ENCODE data around the gene APOL2.
"Not testable (repeated sequence)": the region's sequence is repeated elsewhere in the genome, so short reads cannot be mapped to it uniquely, and the experiment has no call there.

APOL2 gene

DNA sequence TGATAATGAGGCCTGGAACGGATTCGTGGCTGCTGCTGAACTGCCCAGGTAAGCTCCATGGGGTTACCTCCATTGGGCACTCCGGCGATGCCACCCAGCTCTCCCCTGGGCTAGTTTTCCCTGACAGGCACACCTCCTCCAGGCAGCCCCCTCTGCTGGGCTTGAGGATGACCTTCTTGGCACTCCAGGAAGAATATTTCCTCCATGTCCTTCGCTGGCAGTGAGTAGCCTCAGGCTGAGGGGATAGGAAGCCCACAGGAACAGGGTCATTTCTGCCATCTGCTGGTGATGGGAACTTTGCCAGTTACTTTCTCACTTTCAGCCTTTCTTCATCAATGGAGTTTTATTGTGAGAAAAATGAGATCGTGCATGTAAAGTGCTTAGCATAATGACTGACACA lies 22.3 kb upstream of the APOL2 start:
- not testable (repeated sequence) for DNase-seq

DNA sequence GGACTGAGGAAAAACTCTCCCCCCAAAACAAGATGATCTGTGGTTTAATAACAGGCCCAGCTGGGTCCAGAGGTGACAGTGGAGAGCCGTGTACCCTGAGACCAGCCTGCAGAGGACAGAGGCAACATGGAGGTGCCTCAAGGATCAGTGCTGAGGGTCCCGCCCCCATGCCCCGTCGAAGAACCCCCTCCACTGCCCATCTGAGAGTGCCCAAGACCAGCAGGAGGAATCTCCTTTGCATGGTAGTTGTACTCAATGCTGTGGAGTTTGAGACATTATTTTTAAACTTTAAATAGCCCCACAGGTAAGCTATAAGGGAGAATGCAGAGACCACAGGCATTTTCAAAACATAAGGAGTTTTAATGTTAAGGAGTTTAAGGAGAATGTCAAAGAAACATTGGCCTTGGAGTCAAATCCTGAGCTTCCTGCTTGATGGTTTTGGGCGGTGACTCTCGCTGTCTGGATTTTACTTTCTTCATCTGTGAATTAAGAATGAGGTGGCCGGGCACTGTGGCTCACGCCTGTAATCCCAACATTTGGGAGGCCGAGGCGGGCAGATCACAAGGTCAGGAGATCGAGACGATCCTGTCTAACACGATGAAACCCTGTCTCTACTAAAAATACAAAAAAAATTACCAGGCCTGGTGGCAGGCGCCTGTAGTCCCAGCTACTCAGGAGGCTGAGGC lies 20.4 kb upstream of the APOL2 start:
- no peak for DNase-seq

DNA sequence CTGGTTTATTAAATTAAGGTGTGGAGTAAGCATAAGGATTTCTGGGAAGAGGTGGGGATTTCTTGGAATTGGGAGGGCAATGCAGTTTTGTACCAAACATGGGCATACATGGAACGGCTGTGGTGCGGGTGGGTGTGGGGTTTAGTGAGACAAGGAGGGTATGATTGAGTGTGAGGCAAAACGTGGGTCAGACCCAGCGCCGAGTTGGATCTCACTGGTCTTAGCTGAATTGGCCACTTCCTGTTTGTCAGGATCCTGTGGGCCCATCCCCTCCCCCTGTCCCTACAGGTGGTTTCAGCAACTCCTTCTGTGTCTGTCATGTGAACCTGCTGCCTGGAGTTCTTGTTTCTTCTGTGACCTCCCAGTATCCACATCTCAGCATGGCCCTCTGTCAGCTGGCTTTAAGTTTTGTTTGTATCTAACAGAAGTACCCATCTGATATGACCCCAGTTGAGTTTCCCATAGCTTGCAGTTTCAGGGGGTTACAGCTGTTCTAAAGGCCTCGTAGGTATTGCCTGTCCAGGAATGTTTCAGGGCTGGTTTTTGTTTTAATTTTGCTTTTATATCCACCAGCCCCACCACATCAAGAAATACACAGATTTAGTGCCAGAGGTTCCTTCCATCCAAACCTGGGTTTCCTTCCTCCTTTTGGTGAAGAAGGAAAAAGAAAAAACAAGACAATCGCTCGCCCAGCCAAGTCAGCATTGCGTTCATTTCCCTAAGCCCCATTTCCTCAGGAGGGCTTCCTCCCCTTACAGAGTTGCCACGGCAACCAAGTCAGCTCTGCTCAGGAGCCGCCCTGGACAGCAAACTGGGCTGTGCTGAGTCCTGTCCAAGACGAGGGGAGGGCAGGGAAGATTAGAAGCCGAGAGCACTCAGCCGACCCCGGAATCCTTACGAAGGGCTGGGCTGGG lies 19.6 kb upstream of the APOL2 start:
- no peak for DNase-seq

DNA sequence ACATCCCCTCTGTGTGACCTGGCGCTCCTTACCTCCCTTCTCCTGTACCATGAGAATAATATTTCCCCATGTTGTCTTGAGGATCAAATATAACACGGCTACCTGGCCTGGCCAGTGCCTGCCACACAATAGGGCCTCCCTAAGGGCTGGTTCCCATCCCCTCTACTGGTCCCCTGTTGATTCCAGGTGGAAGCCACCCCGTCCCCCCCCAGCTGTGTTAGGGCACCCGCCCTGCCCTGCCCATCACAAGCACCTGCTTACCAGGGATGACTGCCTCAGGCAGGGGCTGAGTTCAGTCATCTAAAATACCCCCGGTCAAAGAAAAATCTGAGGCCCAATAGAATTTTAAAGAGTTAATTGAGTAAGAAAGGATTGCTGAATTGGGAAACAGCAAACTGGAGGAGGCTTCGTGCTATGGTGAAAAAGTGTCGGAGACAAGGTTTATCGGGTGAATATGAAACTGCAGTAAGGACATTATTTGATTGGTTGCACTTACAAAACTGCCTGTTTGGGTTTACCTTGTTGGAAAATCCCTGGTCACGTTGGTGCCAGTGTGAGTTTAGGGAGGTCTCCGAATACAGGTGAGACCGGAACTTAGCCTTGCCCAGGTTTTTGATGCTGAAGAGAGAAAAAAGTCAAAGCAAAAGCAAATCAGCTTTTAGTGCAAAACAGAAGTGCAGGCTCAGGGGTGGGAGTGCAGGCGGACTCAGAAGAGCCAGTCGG lies 18.8 kb upstream of the APOL2 start:
- no peak for DNase-seq

DNA sequence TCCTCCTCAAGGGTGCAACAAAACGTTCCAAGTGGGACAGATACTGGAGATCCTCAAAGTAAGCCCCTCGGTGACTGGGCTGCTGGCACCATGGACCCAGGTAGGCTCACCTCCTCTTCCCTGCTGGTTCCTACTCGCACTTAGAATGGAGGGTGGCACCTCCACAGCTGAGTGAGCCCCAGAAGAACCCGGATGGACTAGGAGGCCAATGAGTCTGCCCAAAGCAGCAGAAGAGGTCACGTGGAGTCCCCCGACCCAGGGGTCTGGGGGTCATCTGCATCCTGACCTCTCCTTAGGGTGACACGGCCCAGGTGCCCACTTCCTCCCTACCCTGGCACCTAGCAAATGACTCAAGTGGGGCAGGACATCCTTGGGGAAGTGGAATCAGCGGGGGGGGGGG lies 18.0 kb upstream of the APOL2 start:
- no peak for DNase-seq

DNA sequence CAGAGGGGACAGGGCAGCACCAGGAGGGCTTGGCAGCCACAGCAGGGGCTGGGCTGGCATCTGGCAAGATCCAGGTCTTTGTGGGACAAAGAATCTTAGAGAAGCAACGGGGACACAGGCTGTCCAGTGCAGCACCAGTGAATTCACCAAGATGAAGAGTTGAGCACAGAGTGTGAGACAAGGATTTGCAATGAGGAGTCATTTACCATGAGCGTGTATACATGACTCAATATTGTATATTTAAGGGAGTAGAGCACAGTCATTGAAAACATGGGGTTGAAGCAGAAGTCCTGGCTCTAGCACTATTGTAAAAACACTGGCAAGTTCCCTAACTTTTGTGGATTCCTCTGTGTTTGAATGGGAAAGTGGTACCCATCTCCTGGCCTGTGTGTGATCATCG lies 17.2 kb upstream of the APOL2 start:
- no peak for DNase-seq

DNA sequence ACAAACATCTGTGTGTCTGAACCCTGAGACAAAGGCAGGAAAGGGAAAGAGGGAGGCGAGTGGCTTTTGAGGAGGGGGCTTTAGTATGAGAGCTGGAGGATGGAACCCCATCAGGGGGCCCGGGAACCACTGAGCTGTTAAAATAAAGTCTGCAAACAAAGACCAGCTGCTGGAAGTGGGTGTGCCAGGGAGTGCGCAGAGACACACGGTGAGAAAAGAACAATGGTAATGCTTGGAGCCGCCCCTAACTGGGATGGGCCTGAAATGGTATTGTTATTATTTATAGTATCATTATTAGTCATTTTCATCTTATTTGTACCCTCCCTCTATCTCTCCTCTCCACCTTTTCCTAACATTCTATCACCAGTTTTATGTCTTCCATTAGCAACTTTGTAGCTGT lies 16.2 kb upstream of the APOL2 start:
- DNase-seq, result not testable (repeated sequence)

DNA sequence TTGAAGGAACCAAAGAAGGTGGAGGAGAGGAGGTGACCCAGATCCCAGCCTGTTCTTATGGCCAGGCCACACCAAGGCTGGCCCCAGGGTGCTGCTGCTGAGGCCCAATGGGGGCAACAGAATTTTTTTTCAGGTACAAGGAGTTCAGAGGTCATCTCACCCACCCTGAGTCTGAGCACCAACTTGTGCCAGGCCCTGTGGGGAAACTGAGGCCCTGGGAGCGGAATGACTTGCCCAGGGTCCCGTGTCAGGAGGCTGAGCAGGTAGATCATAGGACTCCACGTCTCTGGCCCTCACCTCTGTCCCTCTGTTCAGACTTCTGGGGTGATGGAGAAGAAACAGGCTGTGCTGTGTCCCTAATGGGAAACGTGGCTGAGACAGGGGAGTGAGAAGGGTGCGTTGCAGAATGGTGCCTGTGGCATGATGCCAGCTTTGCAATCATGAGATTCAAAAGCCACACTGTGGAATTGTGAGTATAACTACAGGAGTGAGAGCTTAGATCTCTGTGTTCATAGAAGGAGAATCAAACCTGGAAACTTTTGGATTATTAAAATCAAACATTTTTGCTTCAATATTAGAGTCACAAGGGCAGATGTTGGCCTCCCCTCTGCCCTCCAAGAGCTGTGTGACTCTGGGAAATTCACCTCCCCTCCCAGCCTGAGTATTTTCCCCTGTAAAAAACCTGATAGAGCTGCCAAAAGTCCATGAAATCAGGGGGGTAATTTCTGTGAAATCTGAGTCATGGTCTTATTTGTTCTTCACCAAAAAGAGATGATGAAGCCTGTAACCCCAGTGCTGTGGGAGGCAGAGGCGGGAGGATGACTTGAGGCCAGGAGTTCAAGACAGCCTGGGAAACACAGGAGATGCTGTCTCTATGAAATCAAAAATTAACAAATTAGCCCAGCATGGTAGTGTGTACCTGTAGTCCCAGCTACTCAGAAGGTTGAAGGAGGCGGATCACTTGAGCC lies 14.5 kb upstream of the APOL2 start:
- no peak for DNase-seq

DNA sequence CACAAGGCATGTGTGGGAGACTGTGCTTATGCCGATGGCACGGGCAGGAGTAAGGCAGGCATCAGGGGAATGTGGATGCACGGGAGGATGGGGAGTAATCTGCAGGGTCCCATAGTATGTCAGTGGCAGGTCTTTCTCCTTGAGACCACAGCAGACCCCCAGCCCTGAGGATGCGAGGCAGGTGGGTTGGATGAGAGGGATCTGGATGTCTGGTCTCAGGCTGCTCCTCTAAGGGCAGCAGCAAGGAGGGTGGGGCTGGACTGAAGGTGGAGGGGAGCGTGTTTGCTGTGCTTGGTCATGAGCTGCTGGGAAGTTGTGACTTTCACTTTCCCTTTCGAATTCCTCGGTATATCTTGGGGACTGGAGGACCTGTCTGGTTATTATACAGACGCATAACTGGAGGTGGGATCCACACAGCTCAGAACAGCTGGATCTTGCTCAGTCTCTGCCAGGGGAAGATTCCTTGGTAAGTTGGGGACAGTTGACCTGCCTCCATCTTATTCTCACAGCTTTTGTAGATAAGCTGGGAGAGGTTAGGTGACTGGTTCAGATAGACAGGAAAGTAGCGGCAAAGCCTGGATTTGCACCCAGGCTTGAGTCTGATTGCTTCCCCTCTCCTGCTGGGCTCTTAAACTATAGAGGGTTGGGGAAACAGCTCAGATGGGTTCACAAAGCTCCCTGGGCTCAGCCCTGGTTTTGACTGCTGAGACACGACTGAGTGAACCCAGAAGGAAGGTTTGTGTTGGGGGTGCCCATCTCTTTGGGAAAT lies 13.6 kb upstream of the APOL2 start, which contains the start of gene APOL1:
Gene APOL1 (plus strand): TSS at position 380 of the 769 bp plus-strand sequence. CDS start 1,823 bp downstream, outside the sequence.
- DNase-seq, result peak; percentile 19

DNA sequence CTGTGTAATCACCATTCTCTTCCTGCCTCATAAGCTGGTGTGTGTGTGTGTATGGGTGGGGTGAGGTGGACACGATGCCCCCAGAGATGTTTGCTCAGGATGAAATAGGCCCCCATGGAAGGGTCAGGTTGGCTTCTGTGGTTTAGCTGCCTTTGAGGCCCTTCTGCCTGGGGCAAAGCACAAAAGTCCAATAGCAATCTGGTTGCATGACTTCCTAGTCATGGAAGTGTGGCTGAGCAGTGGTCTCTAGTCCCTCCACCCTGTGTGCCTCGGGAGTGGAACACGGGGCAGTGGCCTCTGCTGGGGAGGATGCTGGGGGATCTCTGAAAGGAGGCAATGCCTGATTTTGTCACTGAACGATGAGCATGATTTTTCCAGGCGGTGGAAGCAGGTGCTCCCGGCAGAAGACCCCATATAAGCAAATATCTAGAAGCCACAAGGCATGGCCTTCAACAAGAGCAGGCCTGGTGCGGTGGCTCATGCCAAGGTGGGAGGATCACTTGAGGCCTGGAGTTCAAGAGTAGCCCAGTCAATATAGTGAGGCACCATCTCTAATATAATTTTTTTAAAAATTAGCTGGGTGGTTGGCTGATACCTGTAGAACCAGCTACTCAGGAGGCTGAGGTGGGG lies 12.8 kb upstream of the APOL2 start:
- DNase-seq, result not testable (repeated sequence)

DNA sequence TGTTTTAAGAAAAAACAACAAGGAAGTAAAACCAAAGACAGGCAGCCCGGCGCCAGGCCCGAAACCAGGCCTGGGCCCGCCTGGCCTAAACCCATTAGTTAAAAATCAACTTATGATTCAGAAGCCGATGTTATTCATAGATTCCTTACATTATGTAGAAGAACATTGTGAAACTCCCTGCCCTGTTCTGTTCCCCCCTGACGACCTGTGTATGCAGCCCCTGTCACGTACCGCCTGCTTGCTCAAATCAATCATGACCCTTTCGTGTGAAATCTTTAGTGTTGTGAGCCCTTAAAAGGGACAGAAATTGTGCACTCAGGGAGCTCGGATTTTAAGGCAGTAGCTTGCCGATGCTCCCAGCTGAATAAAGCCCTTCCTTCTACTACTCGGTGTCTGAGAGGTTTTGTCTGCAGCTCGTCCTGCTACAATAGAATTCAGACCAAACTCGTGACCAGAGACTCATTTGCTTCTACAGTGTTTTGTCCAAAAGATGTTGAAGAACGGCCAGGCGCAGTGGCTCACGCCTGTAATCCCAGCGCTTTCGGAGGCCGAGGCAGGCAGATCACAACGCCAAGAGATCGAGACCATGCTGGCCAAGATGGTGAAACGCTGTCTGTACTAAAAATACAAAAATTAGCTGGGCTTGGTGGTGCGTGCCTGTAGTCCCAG lies 11.1 kb upstream of the APOL2 start:
- peak; percentile 9 for DNase-seq

DNA sequence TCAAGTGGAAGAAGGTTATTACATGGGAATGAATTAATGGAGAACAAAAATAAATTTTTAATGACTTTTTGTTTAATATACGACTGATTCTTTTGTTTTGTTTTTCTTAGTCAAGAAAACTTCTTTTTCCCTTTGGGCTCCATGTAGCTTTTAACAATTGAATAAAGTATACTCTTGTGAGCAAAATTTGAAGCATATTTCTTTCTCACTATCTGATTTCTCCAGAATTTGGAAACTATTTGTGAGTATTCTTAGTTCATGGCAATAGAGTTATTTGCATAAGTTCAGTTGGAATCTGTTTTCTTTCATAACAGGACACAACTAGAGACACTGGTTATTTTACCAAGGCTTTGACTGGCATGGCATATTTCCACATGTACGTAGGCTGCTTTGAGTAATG lies 9.8 kb upstream of the APOL2 start:
- DNase-seq, result no peak

DNA sequence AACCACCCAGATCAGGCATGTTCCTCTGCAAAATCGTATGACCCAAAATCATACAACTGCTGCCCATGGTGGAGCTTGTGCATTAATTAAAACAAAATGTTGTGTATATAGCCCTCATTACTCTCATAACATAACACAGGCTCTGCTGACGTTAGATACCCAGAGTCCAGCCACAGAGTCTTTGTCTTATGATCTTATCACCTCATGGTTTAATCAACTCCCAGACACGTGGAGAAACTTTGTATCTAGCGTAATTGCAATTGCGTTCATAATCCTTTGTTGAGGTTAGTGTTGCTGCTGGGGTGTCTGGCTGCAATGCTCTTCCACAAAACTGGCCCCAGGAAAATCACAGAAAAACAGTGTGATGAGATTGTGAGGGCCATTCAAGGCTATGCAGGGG lies 8.6 kb upstream of the APOL2 start:
- no peak for DNase-seq

DNA sequence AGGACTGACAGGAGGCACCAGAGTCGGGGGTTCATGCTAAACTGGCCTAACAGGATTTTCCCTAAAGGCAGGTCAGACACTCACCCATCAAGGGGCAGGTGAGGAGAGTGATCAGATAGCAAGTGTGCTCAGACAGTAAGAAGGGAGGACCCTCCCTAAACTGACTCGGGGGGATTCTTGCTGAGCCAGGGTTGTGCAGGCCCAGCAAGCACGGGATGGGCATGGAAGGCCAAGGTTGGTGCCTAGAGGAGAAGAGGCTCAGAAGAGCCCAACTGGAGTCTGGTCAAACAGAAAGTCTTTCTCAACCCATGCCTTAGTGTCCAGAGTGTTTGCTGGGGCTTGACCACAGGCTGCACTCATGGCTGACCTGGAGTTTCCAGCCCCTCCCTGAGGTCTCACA lies 7.4 kb upstream of the APOL2 start:
- DNase-seq, result no peak

DNA sequence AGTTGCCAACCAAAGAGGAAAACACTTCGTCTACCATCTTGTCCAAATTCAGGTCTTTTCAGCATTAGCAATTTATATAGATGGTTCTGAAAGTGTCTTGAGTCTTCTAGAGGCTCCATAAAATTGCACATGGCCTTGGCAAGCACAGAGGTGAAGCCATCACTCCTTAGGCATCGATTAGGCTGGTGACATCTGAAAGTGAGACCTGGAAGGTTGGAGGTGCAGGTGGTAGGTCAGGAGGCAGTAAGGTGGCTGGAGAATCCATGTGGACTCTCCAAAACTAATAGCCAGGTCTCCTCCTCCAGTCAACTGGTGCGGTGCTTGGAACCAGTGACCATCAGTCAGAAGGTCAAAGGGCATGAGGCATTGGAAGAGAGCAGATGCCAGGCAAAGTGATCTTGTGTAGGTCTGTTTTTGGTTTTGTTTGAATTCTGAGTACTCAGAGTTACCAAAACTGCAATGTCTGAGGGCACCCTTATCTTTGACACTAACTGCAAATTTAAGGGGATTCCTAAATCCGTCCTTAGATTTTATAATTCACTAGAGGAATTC lies 6.6 kb upstream of the APOL2 start:
- no peak for DNase-seq

DNA sequence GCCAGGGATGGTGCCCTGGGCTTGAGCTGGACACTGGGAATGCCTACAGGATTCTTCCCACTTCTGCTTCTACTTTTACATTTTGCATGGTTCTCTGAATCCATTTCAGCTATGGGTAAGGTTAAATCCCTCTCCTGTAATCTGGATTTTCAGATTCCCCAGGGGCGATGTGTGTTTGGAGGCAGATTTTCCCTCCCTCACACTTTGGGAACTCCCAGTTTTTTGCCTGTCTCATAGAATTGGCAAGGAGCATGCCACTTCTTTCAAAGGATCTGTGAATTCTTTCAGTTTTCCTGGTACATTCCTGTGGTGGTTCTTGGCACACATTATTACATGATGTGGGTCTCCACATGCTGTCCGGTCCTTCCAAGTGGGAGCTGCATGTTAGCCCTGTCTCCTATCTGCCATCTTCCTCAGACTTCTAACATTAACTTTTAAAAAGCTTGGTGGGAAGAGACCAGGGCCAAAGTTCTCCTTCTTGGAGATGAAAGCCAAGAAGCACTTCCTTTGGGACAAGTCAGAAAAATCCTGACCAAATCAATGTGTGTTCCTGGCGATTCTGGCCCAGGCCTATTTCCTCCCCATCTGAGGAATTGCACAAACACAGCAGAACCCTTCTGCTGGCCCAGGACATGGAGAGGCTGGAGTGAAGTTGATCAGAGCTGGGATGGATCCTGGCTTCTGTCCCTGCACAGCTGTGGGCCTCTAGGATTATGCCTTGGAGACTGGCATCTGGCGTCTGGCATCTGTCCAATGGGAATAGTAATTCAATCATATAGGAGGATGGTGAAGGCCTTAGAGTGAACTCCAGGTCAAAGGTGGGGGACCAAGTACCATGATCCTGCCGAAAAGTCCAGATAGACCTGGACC lies 5.4 kb upstream of the APOL2 start:
- no peak for DNase-seq

DNA sequence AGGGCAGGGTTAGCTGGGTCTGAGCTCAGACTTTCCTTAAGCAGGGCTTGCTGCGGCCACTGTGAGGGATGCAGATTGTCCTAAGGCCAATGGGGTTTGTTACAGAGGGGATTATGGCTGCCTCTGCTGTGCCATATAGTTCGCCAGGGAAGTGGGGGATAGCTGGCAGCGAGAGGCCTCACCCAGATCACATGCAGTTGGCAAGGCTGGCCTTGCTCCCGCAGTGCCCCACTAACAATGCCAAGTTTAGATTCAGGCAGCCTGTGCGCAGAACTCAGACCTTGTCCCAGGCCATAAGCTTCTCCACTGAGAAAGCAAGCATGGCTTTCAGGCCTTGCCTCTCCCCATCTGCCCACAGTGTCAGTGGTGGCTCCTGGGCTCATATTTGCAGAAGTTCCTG lies 4.7 kb upstream of the APOL2 start:
- DNase-seq, result no peak

DNA sequence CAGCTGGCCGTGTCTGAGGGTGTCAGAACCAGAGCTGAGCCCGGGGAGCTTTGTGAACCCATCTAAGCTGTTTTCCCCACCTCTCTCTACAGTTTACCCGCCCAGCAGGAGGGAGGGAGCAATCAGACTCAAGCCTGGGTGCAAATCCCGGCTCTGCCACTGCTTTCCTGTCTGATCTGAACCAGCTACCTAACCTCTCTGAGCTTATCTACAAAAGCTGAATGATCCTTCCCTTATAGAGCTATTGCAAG lies 252 bp downstream of the APOL2 start:
- DNase-seq, result no peak
